ENCODE data around the gene BDH1. TPM values are rescaled to one million over a fixed set of nuclear protein-coding genes. Genes with fewer than 3 reads are reported as not detected.

Gene BDH1
- total RNA-seq, 1 donor from 2014 or later, result 4.7 TPM

DNA sequence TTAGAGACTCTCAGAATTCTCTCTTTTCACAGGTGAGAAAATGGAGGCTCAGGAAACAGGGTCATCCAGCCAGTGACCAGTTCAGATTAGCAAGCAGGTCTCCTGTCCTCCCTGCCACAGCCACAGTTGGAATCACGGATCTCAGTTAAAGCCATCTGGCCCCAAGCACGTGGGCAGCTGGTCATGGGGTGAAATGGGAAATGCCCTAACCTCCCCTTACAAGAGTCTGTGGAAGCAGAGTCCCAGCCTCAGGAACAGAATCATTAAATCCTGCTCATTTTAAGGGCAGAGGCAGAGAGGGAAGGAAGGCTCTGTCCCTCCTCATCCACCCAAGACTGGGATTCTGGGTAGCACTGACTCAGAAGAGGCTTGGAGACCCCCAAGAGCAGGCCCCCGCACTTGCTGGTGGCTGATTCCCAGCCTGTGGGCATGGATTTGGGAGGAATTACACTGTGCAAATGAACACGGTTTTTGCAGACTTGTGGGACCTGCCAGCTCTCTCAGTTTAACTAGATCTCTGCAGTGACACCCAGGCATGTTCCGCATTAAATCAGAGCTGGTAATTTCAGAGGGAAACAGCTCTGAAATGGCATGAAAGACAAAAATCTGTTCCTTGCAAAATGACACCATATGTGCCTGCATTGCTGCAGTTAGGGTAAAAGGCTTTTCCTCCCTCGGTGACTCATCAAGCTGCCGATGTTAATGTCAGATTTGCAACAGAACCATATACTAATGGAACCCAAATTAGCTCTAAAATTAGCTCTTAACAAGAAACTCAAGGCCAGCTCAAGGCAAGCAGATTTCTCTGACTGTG, 89.0 kb downstream of the BDH1 start:
- Mint-ChIP-seq H3K4me3 (ENCODE audit: unreplicated experiment) (no peak overlapping the region), H3K4me1 (ENCODE audit: unreplicated experiment) (peaks cover 30% of the 10 kb centered on the region), H3K27me3 (ENCODE audit: unreplicated experiment) (peaks cover 2% of the 10 kb centered on the region), H3K27ac (ENCODE audit: unreplicated experiment) (no peak overlapping the region), H3K9me3 (ENCODE audit: unreplicated experiment) (no peaks in the 10 kb centered on the region), H3K36me3 (ENCODE audit: low read depth, unreplicated experiment) (no peaks in the 10 kb centered on the region)
- DNase-seq (ENCODE audit: low spot score), result no peak
- TF ChIP-seq, protein P1, sequence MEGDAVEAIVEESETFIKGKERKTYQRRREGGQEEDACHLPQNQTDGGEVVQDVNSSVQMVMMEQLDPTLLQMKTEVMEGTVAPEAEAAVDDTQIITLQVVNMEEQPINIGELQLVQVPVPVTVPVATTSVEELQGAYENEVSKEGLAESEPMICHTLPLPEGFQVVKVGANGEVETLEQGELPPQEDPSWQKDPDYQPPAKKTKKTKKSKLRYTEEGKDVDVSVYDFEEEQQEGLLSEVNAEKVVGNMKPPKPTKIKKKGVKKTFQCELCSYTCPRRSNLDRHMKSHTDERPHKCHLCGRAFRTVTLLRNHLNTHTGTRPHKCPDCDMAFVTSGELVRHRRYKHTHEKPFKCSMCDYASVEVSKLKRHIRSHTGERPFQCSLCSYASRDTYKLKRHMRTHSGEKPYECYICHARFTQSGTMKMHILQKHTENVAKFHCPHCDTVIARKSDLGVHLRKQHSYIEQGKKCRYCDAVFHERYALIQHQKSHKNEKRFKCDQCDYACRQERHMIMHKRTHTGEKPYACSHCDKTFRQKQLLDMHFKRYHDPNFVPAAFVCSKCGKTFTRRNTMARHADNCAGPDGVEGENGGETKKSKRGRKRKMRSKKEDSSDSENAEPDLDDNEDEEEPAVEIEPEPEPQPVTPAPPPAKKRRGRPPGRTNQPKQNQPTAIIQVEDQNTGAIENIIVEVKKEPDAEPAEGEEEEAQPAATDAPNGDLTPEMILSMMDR (IDR thresholded peaks at IDR 0.05; ENCODE audit: unreplicated experiment), result no peak

DNA sequence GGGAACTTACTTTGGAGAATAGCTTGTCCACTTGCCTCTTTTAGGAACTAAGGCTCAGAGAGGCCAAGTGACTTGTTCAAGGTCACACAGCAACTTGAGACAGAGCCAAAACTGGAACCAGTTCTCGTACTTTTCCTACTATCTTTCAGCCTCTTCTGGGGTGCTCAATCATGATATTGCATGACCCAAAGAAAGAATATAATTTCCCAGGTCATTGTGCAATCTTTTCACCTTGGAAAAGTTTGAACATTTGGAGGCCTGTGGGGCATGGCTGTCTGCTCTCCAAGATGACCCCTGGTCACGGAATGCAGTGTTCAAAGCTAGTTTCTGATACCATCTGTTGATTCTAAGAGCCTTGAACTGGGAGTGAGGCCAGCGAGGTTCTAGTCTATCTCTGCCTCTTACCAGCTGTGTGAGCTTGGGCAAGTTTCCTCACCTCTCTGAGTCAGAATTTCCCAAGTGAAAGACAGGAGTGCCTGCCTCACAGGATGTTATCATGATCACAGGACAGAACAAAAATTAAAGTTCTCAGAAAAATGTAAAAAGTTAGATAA, 89.7 kb downstream of the BDH1 start:
- H3K4me1 Mint-ChIP-seq (ENCODE audit: unreplicated experiment), result peaks cover 30% of the 10 kb centered on the region
- TF ChIP-seq, protein P1 (IDR thresholded peaks at IDR 0.05; ENCODE audit: unreplicated experiment), result no peak
- H3K27me3 Mint-ChIP-seq (ENCODE audit: unreplicated experiment), result no peaks in the 10 kb centered on the region
- H3K9me3 Mint-ChIP-seq (ENCODE audit: unreplicated experiment), result no peaks in the 10 kb centered on the region
- H3K4me3 Mint-ChIP-seq (ENCODE audit: unreplicated experiment), result no peak overlapping the region
- no peak for DNase-seq (ENCODE audit: low spot score)
- no peaks in the 10 kb centered on the region for H3K36me3 Mint-ChIP-seq (ENCODE audit: low read depth, unreplicated experiment)
- no peak overlapping the region for H3K27ac Mint-ChIP-seq (ENCODE audit: unreplicated experiment)

DNA sequence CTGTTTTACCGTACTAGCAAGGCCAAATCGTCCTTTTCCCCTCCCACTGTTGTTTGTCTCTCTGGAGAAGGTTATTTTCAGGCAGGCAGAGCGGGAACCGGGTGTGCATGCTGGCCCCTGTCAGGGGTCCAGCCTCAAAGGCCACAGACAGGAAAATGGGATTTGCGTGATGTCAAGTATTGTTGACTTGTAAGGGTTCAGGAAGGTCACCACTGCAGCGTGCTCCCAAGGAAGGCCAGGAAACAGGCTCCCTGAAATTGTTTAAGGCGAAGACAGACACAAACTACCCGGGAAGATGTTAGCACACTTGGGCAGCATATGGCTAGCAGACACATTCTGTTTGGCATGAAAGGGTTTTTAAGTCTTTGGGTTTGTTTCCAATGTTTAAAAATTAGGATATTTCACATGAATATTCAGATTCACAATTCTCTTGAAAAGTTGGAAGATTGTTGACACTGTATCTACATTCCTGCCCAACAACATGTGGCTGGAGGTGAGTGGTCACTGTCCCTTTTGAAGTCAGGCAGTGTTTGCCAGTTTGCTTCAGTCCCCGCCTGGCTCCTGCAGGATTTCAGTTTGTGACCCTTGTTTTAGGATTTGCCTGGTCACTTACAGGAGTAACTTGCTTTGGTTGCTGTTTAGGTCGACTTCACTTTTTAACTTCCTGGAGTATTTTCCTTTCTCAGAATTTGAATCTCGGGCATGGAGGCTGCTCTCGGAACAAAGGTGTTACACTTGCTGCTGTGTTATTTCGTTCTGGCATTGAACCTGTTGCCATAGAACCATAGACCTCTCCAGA, 90.4 kb downstream of the BDH1 start:
- Mint-ChIP-seq H3K4me3 (ENCODE audit: unreplicated experiment) (no peak overlapping the region), H3K4me1 (ENCODE audit: unreplicated experiment) (peaks cover 30% of the 10 kb centered on the region)

DNA sequence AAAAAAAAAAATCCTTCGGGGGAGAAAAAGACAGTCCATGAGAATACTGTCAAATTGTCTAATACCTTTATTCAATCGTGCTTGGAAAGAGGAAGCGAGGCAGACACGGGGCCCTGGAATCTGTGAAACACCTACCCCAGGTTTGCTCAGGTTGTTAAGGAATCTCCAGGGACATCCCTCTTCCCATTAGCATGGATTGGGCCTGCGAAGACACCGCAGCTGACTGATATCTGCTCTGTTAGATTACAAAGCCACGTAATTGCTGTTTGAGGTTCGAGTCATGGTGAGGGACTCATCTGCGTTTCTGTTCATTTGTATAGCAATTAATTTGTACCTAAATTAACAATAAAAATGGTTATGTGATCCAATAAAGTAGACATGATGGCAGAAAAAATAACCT, 91.0 kb downstream of the BDH1 start:
- peak overlapping the region; percentile 66 for H3K27ac Mint-ChIP-seq (ENCODE audit: unreplicated experiment)
- peaks cover 30% of the 10 kb centered on the region for H3K4me1 Mint-ChIP-seq (ENCODE audit: unreplicated experiment)
- TF ChIP-seq, protein P1 (IDR thresholded peaks at IDR 0.05; ENCODE audit: unreplicated experiment), result no peak

More for the DNA sequence above, 90.4 kb downstream of the BDH1 start:
- Mint-ChIP-seq H3K27me3 (ENCODE audit: unreplicated experiment) (no peaks in the 10 kb centered on the region), H3K27ac (ENCODE audit: unreplicated experiment) (peak overlapping the region; percentile 66), H3K36me3 (ENCODE audit: low read depth, unreplicated experiment) (no peaks in the 10 kb centered on the region), H3K9me3 (ENCODE audit: unreplicated experiment) (no peaks in the 10 kb centered on the region)
- DNase-seq (ENCODE audit: low spot score), result peak; percentile 20
- TF ChIP-seq, protein P1 (IDR thresholded peaks at IDR 0.05; ENCODE audit: unreplicated experiment), result no peak

More for the DNA sequence above, 91.0 kb downstream of the BDH1 start:
- H3K27me3 Mint-ChIP-seq (ENCODE audit: unreplicated experiment), result no peaks in the 10 kb centered on the region
- no peak overlapping the region for H3K4me3 Mint-ChIP-seq (ENCODE audit: unreplicated experiment)
- no peaks in the 10 kb centered on the region for H3K36me3 Mint-ChIP-seq (ENCODE audit: low read depth, unreplicated experiment)
- DNase-seq (ENCODE audit: low spot score), result no peak
- no peaks in the 10 kb centered on the region for H3K9me3 Mint-ChIP-seq (ENCODE audit: unreplicated experiment)
